Endothelial cell of umbilical vein (primary cell): ENCODE measurements around the gene FBXO7. TPM values are rescaled to one million over a fixed set of nuclear protein-coding genes. Genes with fewer than 3 reads are reported as not detected.

Experiments used
- Bru-seq: library from RNA; stranded (reverse); fragments of 400-500 nt; gene quantifications from one replicate; lab custom pipeline; 2021; lab: Mats Ljungman, UMichigan
- BruChase-seq, 2 experiments: library from RNA; stranded (reverse); fragments of 400-500 nt; gene quantifications; one replicate each; lab custom pipeline; 2021; lab: Mats Ljungman, UMichigan
- BruUV-seq: library from RNA; stranded (reverse); fragments of 400-500 nt; replicated peaks from 2 replicates; lab custom pipeline; 2021; lab: Mats Ljungman, UMichigan
- CTCF ChIA-PET: fragments of 300-600, 350-600 bp; sonication (Branson Sonifier 250); formaldehyde crosslinking; loops from one replicate; lab custom pipeline; 2021; ENCODE audit warnings: antibody characterized with exemption, inconsistent platforms; lab: Charles Lee
- POLR2A ChIA-PET: fragments of 300-600, 350-600 bp; sonication (Branson Sonifier 250); formaldehyde crosslinking; loops from one replicate; lab custom pipeline; 2021; ENCODE audit warnings: antibody characterized with exemption, inconsistent platforms; lab: Charles Lee
- DNase-seq: peaks from one replicate; pipeline ENCODE4 v3.0.0-alpha.2; 2011; ENCODE audit warnings: low read depth, low spot score
- FAIRE-seq: peaks from 2 replicates; lab custom pipeline; 2011; peaks lifted over from hg19 to GRCh38; lab: Jason Lieb, UNC
- H2AFZ ChIP-seq: 2 replicates; pipeline ENCODE4 v1.6.0; 2012; ENCODE audit warnings: low read depth, low read length, control low read depth, inconsistent platforms
- H3K27ac ChIP-seq: 2 replicates; pipeline ENCODE4 v1.5.1; 2011; ENCODE audit warnings: low read depth, mild to moderate bottlenecking, control low read depth, low read length, moderate library complexity; ENCODE audit not compliant: insufficient read depth
- H3K27me3 ChIP-seq, 2 experiments: 2 replicates each; pipeline versions ENCODE4 v1.6.0 to v1.6.1; 2011; ENCODE audit warnings: low read length in 2 of 2, mixed read lengths in 1 of 2; ENCODE audit not compliant: control insufficient read depth in 2 of 2, insufficient read depth in 2 of 2
- H3K36me3 ChIP-seq, 2 experiments: 2 replicates in 1 of 2; 3 replicates in 1 of 2; pipeline ENCODE4 v1.5.1; 2011; ENCODE audit warnings: low read length in 2 of 2, mild to moderate bottlenecking in 1 of 2, moderate library complexity in 1 of 2; ENCODE audit not compliant: control insufficient read depth in 2 of 2, insufficient read depth in 2 of 2; ENCODE audit errors: extremely low read depth in 1 of 2
- H3K4me1 ChIP-seq: 3 replicates; pipeline ENCODE4 v1.5.1; 2011; ENCODE audit warnings: mild to moderate bottlenecking, low read length; ENCODE audit not compliant: control insufficient read depth, insufficient read depth; ENCODE audit errors: extremely low read depth
- H3K4me2 ChIP-seq: 2 replicates; pipeline ENCODE4 v1.6.1; 2011; ENCODE audit warnings: low read length, control low read depth, mixed read lengths; ENCODE audit not compliant: insufficient read depth
- H3K4me3 ChIP-seq, 3 experiments: fragments of 200-600 bp in 1 of 3; sonication (generic), shearing (Covaris generic) in 1 of 3; replicated peaks in 1 of 3; 2 replicates each; pipeline ENCODE4 v1.5.1; 2011 to 2016; ENCODE audit warnings: control low read depth in 3 of 3, low read length in 3 of 3, mild to moderate bottlenecking in 2 of 3, inconsistent platforms in 1 of 3, low read depth in 1 of 3, moderate library complexity in 1 of 3; ENCODE audit not compliant: insufficient read depth in 1 of 3
- H3K79me2 ChIP-seq: 2 replicates; pipeline ENCODE4 v1.6.0; 2012; ENCODE audit warnings: low read length, inconsistent platforms; ENCODE audit not compliant: control insufficient read depth, insufficient read depth
- H3K9ac ChIP-seq: replicated peaks from 2 replicates; pipeline ENCODE3; 2011; ENCODE audit warnings: low read length, control low read depth; ENCODE audit not compliant: insufficient read depth; ENCODE audit errors: extremely low read depth
- H3K9me1 ChIP-seq: replicated peaks from 3 replicates; pipeline ENCODE4 v1.6.0; 2011; ENCODE audit warnings: mild to moderate bottlenecking, low read length; ENCODE audit not compliant: control insufficient read depth, insufficient read depth; ENCODE audit errors: extremely low read depth
- H3K9me3 ChIP-seq: replicated peaks from 2 replicates; pipeline ENCODE4 v1.5.1; 2012; ENCODE audit warnings: low read length, inconsistent platforms; ENCODE audit not compliant: control insufficient read depth, insufficient read depth
- H4K20me1 ChIP-seq: replicated peaks from 2 replicates; pipeline ENCODE3; 2011; ENCODE audit warnings: mild to moderate bottlenecking, low read length; ENCODE audit not compliant: control insufficient read depth, insufficient read depth; ENCODE audit errors: extremely low read depth
- CTCF ChIP-seq, 2 donors: IDR thresholded peaks; 1 replicate in 1 of 2; 2 replicates in 1 of 2; pipeline ENCODE4 v1.5.1; 2011; ENCODE audit warnings: low read length in 2 of 2, mild to moderate bottlenecking in 2 of 2, moderate library complexity in 2 of 2, control low read depth in 1 of 2, inconsistent platforms in 1 of 2, low read depth in 1 of 2; ENCODE audit not compliant: insufficient read depth in 1 of 2; ENCODE audit errors: extremely low read depth in 1 of 2
- EZH2 ChIP-seq: IDR thresholded peaks from 2 replicates; pipeline ENCODE4 v1.6.1; 2012; ENCODE audit warnings: borderline replicate concordance, low read depth, mild to moderate bottlenecking, moderate library complexity, low read length, inconsistent platforms; ENCODE audit not compliant: severe bottlenecking
- FOS ChIP-seq: IDR thresholded peaks from 2 replicates; pipeline ENCODE4 v1.6.1; 2011; ENCODE audit warnings: mild to moderate bottlenecking, low read length, moderate library complexity, borderline replicate concordance; ENCODE audit not compliant: insufficient read depth
- GATA2 ChIP-seq: IDR thresholded peaks from 2 replicates; pipeline ENCODE4 v1.7.0; 2011; ENCODE audit warnings: low read depth, mild to moderate bottlenecking, moderate library complexity, mixed read lengths, low read length; ENCODE audit not compliant: insufficient read length, insufficient read depth
- JUN ChIP-seq: IDR thresholded peaks from 2 replicates; pipeline ENCODE4 v1.6.1; 2011; ENCODE audit warnings: borderline replicate concordance, low read depth; ENCODE audit not compliant: insufficient read length, insufficient read depth
- MAX ChIP-seq: IDR thresholded peaks from 2 replicates; pipeline ENCODE4 v1.6.1; 2011; ENCODE audit not compliant: insufficient read depth, insufficient read length
- MYC ChIP-seq: IDR thresholded peaks from one replicate; pipeline ENCODE4 v1.6.1; 2011; ENCODE audit warnings: mild to moderate bottlenecking, low read depth, low read length
- POLR2A ChIP-seq: IDR thresholded peaks from 2 replicates; pipeline ENCODE4 v1.6.1; 2012; ENCODE audit warnings: low read depth, mild to moderate bottlenecking, control low read depth, low read length
- POLR2AphosphoS5 ChIP-seq: IDR thresholded peaks from 2 replicates; pipeline ENCODE4 v1.6.1; 2012; ENCODE audit warnings: low read depth, mild to moderate bottlenecking, control low read depth, low read length, moderate library complexity; ENCODE audit not compliant: insufficient read depth
- dilution Hi-C: fragments of 300-500 bp; cut with MboI; formaldehyde crosslinking; loops from one replicate; pipeline ENCODE4 v1.15.0; 2019; ENCODE audit warnings: low sequenced_read_pairs; ENCODE audit not compliant: extremely low pct_ligation_motif_present
- intact Hi-C: fragments of 100-400 bp; cut with micrococcal nuclease; formaldehyde crosslinking; loops from one replicate; pipeline ENCODE4 v1.10.0; 2022
- long read RNA-seq: library from polyadenylated mRNA; stranded (forward); transcript quantifications from one replicate; pipeline ENCODE4 v2.0.0, GENCODE V29; 2021
- polyA minus RNA-seq, 3 experiments: library from RNA; depleted of rRNA, polyadenylated mRNA; stranded (reverse); fragments of >200 nt; gene quantifications; 1 replicate in 1 of 3; 2 replicates in 2 of 3; pipeline ENCODE4 v1.2.3, GENCODE V29; 2011
- polyA plus RNA-seq, 4 experiments: library from polyadenylated mRNA; depleted of rRNA in 3 of 4; stranded (reverse) in 3 of 4; unstranded in 1 of 4; fragments of >200 nt; gene quantifications; 2 replicates each; pipeline versions ENCODE4 v1.2.1 to v1.2.3, GENCODE V29; 2011 to 2012; ENCODE audit warnings: missing spikeins in 1 of 4
- total RNA-seq: library from RNA; stranded (reverse); gene quantifications from 2 replicates; pipeline ENCODE4 v1.2.3, GENCODE V29; 2021

Gene FBXO7
- total RNA-seq (79.0 and 81.1 TPM in 2 replicates), polyA plus RNA-seq (112 TPM in 2 replicates), polyA minus RNA-seq (148 TPM in 2 replicates), Bru-seq, nascent RNA (percentile 94 among the genes with signal in this experiment), BruChase-seq, experiment 1, labeled RNA remaining after a 6-hour chase (percentile 92 among the genes with signal in this experiment), BruChase-seq, experiment 2, labeled RNA remaining after a 2-hour chase (percentile 93 among the genes with signal in this experiment)
- 105 TPM in 2 replicates for polyA plus RNA-seq (2011; cell fraction: cytosol; rRNA removed)
- polyA plus RNA-seq (2011; cell fraction: nucleus; rRNA removed): 73.6 and 78.8 TPM in 2 replicates
- polyA plus RNA-seq (2012): 61.2 and 72.1 TPM in 2 replicates
- polyA minus RNA-seq (2011; cell fraction: cytosol; rRNA and poly(A)+ RNA removed): 63.3 TPM
- 45.1 and 72.1 TPM in 2 replicates for polyA minus RNA-seq (2011; cell fraction: nucleus; rRNA and poly(A)+ RNA removed)
- long read RNA-seq, transcript FBXO7-204 (9 exons, 1,921 nt): minor isoform, 38 of 280 reads
- long read RNA-seq, transcript FBXO7-201 (9 exons, 2,195 nt): major isoform, 181 of 280 reads
- long read RNA-seq, transcript FBXO7-202 (9 exons, 1,888 nt): minor isoform, 24 of 280 reads
- long read RNA-seq, transcript FBXO7-206 (9 exons, 1,535 nt): minor isoform, 8 of 280 reads
- long read RNA-seq, partial matches to known transcripts: 13 of 280 reads
- long read RNA-seq, other reads (novel, unspliced or antisense): 12 of 280 reads

DNA sequence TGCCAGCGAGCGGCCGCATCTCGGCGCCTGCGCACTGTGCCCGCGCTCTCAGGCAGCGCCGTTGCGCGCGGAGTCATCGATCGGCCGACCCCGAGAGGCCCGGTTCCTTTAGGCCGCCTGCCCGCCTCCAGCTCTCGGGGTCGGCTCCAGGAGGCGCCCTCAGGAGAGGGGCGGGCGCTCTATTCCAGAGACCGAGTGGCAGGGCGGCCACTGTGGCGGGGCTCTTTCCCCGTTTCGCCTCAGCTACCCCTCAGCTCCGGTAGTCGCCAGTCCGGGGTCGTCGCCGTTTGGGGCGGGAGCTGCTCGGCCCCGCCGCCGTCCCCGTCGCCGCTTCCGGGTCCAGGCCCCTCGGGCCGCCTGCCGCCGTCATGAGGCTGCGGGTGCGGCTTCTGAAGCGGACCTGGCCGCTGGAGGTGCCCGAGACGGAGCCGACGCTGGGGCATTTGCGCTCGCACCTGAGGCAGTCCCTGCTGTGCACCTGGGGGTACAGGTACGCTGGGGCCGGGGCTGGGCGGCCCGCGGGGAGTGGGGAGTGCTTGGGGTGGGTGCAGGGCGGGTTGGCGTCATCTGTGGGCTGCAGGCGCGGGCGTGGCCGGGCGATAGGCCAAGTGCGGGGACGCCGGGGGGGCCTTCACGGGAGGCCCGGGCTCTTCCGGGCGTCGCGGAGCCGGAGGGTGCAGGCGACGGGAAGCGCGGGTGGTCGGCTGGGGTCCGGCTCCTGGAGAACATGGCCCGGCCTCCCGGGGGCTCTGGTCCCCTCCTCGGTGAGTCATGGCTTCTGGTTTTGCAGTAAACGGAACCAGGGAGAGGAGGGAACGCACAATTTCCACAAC, at the start of gene FBXO7:
Gene FBXO7, plus strand, starts transcription at position 177 of the 833 bp plus-strand sequence. Its CDS starts 192 bp downstream, at position 369.
- Histone ChIP-seq H4K20me1 (peaks cover 3% of the 10 kb centered on the region), H3K36me3 (no peaks in the 10 kb centered on the region), H3K4me2 (peak within 1 kb of the TSS; percentile 100), H3K4me1 (peaks cover 20% of the 10 kb centered on the region), H3K9me3 (no peaks in the 10 kb centered on the region), H2AFZ (peak within 1 kb of the TSS; percentile 94), H3K27ac (peak within 1 kb of the TSS; percentile 90), H3K4me3 (peak within 1 kb of the TSS; percentile 77 to 88 (median 81)), H3K9me1 (no peaks in the 10 kb centered on the region), H3K79me2 (peaks cover 51% of the 10 kb centered on the region), H3K9ac (peak within 1 kb of the TSS; percentile 90), H3K27me3 (no peaks in the 10 kb centered on the region)
- intact Hi-C loops (no loop called here), dilution Hi-C loops (no loop called here)
- peak; percentile 68 for FAIRE-seq
- CTCF ChIA-PET: interaction anchor here (0.8 to 4.8 kb wide), 11 partner anchors 7 to 504 kb away, joined by 3 to 33 read pairs (median 4); partner anchors contain the start of gene RTCB
- peak; percentile 92 for DNase-seq
- no TSS peak for BruUV-seq
- POLR2A ChIA-PET: interaction anchor here (0.5 to 0.7 kb wide), 2 partner anchors 64 to 789 kb away, joined by 3 read pairs; no protein-coding TSS in a partner anchor
- TF ChIP-seq POLR2A: peak; percentile 20
- TF ChIP-seq EZH2: no peak
- peak in 1 of 2 donors; percentile 66 for TF ChIP-seq CTCF (IDR thresholded peaks at IDR 0.05; ENCODE audit: extremely low read depth in 1 of 2, insufficient read depth in 1 of 2, low read depth in 1 of 2, low read length in 2 of 2)
- TF ChIP-seq POLR2AphosphoS5: peak; percentile 71
- no peak for TF ChIP-seq GATA2
- TF ChIP-seq JUN: no peak
- peak; percentile 76 for TF ChIP-seq FOS
- no peak for TF ChIP-seq MYC
- TF ChIP-seq MAX: no peak
